ENCODE results near the gene ZMYND8. TPM values are rescaled to one million over a fixed set of nuclear protein-coding genes. Genes with fewer than 3 reads are reported as not detected.

The ZMYND8 gene
- total RNA-seq, 1 donor from 2014 or later: 109 TPM

DNA sequence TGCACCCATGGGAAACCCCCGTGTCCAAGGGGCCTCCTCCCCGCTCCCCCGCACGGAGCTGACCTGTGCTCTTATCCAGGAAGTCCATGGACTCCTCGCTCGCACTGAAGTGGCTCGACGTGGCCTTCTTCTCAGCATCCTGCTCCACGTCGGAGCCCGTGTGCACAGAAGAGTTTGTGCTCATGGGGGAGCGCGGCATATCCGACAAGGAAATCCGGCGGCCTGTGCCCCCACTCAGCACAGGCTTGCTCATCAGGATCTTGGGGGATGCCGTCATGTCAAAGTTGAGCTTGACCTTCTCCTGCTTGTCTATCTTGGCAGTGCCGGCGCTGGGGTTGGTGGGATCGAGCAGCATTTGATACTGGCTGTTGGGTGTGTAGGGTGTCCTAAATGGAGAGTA, 80.2 kb downstream of the ZMYND8 start:
- H3K9me3 Mint-ChIP-seq (ENCODE audit: unreplicated experiment): no peaks in the 10 kb centered on the region
- H3K4me3 Mint-ChIP-seq (ENCODE audit: unreplicated experiment): no peak overlapping the region
- H3K27me3 Mint-ChIP-seq (ENCODE audit: unreplicated experiment): peaks cover 4% of the 10 kb centered on the region
- DNase-seq (ENCODE audit: low spot score): no peak
- TF ChIP-seq, protein P1, sequence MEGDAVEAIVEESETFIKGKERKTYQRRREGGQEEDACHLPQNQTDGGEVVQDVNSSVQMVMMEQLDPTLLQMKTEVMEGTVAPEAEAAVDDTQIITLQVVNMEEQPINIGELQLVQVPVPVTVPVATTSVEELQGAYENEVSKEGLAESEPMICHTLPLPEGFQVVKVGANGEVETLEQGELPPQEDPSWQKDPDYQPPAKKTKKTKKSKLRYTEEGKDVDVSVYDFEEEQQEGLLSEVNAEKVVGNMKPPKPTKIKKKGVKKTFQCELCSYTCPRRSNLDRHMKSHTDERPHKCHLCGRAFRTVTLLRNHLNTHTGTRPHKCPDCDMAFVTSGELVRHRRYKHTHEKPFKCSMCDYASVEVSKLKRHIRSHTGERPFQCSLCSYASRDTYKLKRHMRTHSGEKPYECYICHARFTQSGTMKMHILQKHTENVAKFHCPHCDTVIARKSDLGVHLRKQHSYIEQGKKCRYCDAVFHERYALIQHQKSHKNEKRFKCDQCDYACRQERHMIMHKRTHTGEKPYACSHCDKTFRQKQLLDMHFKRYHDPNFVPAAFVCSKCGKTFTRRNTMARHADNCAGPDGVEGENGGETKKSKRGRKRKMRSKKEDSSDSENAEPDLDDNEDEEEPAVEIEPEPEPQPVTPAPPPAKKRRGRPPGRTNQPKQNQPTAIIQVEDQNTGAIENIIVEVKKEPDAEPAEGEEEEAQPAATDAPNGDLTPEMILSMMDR (IDR thresholded peaks at IDR 0.05; ENCODE audit: unreplicated experiment): no peak
- H3K27ac Mint-ChIP-seq (ENCODE audit: unreplicated experiment): no peak overlapping the region
- peaks cover 12% of the 10 kb centered on the region for H3K4me1 Mint-ChIP-seq (ENCODE audit: unreplicated experiment)
- peaks cover 40% of the 10 kb centered on the region for H3K36me3 Mint-ChIP-seq (ENCODE audit: low read depth, unreplicated experiment)

DNA sequence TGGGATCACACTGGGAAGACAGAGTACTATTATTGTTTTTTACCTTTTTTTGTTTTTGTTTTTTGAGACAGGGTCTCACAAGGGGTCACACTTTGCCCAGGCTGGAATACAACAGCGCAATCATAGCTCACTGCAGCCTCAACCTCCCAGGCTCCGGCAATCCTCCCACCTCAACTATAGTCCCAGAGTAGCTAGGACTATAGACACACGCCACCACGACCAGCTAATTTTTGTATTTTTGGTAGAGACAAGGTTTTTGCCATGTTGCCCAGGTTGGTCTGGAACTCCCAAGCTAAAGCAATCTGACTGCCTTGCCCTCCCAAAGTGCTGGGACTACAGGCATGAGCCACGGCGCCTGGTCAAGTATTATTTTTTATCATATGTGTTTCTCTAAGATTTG, 81.0 kb downstream of the ZMYND8 start:
- Mint-ChIP-seq H3K27ac (ENCODE audit: unreplicated experiment) (peak overlapping the region; percentile 72), H3K36me3 (ENCODE audit: low read depth, unreplicated experiment) (peaks cover 34% of the 10 kb centered on the region), H3K9me3 (ENCODE audit: unreplicated experiment) (no peaks in the 10 kb centered on the region), H3K27me3 (ENCODE audit: unreplicated experiment) (no peaks in the 10 kb centered on the region), H3K4me1 (ENCODE audit: unreplicated experiment) (peaks cover 4% of the 10 kb centered on the region), H3K4me3 (ENCODE audit: unreplicated experiment) (no peak overlapping the region)
- TF ChIP-seq, protein P1 (IDR thresholded peaks at IDR 0.05; ENCODE audit: unreplicated experiment): no peak
- DNase-seq (ENCODE audit: low spot score): no peak

DNA sequence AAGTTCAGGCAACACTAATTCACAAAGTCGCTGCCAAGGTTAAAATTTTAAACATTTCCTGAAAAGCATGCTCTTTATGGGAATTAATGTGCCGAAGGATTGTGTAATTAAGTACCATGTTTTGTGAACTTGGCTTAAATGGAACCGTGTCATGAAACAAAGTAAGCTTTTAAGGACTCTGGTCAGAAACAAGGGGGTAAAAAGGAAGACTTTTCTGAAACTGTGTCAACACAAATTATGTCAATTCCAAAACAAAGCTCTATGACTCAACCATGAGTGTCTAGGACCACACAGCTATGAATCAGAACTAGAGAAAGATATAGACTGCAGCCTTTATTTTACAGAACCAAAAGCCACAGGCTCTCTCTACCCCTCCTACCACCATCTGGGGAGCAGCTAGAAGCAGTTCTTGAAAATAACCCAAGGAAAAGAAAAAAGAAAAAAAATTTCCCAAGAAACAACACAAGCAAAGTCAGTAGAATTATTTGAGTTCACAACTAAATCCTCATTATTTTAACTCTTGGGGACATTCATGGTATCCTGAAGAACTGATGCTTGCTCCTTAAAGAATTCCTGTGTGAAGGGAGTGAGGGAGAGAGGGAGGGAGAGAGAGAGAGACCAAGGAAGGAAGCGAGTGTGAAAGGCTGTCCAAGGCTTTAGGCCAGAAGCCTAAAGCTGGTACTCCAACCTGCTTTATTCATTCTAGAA, 81.9 kb downstream of the ZMYND8 start:
- Mint-ChIP-seq H3K4me3 (ENCODE audit: unreplicated experiment) (peak overlapping the region; percentile 38), H3K4me1 (ENCODE audit: unreplicated experiment) (peaks cover 4% of the 10 kb centered on the region), H3K27me3 (ENCODE audit: unreplicated experiment) (no peaks in the 10 kb centered on the region), H3K36me3 (ENCODE audit: low read depth, unreplicated experiment) (peaks cover 29% of the 10 kb centered on the region), H3K27ac (ENCODE audit: unreplicated experiment) (peak overlapping the region; percentile 22), H3K9me3 (ENCODE audit: unreplicated experiment) (no peaks in the 10 kb centered on the region)
- DNase-seq (ENCODE audit: low spot score): no peak
- TF ChIP-seq, protein P1 (IDR thresholded peaks at IDR 0.05; ENCODE audit: unreplicated experiment): no peak

DNA sequence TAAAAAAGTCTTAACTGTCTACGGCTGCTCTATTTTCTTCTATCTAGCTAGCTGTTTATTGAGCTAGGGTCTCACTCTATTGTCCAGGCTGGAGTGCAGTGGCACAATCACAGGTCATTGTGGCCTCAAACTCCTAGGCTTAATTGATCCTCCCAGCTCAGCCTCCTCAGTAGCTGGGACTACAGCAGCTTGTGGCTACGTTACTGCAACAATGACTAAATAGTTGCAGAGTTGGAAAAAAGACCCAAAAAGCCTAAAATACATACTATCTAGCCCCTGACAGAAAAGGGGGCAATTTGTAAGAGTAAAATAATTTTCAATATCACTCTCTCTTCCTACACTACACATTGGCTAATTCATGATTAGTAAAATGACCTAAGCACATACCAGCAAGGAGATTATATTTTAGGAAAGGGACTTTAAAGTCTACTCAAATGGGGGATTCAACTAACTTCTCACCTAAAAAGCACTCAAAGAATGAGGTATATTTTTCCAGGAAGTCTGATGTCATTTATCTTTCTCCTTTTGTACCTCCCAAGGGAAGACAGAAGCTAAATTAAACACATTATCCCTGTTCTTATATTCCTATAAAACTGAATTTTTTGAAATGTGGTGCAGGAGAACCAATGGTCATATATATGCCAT, 82.8 kb downstream of the ZMYND8 start:
- no peaks in the 10 kb centered on the region for H3K9me3 Mint-ChIP-seq (ENCODE audit: unreplicated experiment)
- H3K4me3 Mint-ChIP-seq (ENCODE audit: unreplicated experiment): no peak overlapping the region
- H3K4me1 Mint-ChIP-seq (ENCODE audit: unreplicated experiment): peaks cover 4% of the 10 kb centered on the region
- peaks cover 26% of the 10 kb centered on the region for H3K36me3 Mint-ChIP-seq (ENCODE audit: low read depth, unreplicated experiment)
- no peaks in the 10 kb centered on the region for H3K27me3 Mint-ChIP-seq (ENCODE audit: unreplicated experiment)
- no peak for DNase-seq (ENCODE audit: low spot score)
- H3K27ac Mint-ChIP-seq (ENCODE audit: unreplicated experiment): no peak overlapping the region
- TF ChIP-seq, protein P1 (IDR thresholded peaks at IDR 0.05; ENCODE audit: unreplicated experiment): no peak
